Epithelial cell of proximal tubule (primary cell): ENCODE results near the gene ABCC2. TPM values are rescaled to one million over a fixed set of nuclear protein-coding genes. Genes with fewer than 3 reads are reported as not detected.

Source experiments
- DNase-seq: peaks from one replicate; pipeline ENCODE4 v3.0.0-alpha.2; 2011; ENCODE audit warnings: low read depth
- H3K4me3 ChIP-seq: 2 replicates; pipeline ENCODE4 v1.5.1; 2011; ENCODE audit warnings: low read depth, mild to moderate bottlenecking, low read length
- CTCF ChIP-seq: conservative IDR thresholded peaks from 2 replicates; pipeline ENCODE4 v1.5.1; 2012; ENCODE audit warnings: low read depth, mild to moderate bottlenecking, low read length
- total RNA-seq: library from RNA; depleted of rRNA; stranded (reverse); fragments of >200 nt; gene quantifications from 2 replicates; pipeline ENCODE4 v1.2.3, GENCODE V29; 2015

ABCC2 gene
- total RNA-seq, 1 donor from 2014 or later: 0.17 TPM

- H3K4me3 ChIP-seq: no peak overlapping the region
- DNase-seq: no peak
- TF ChIP-seq CTCF: no peak
Measured at GRCh38 chr10:99793819-99794218, 11.4 kb downstream of the ABCC2 start.

- no peak for TF ChIP-seq CTCF
- DNase-seq: no peak
- no peak overlapping the region for H3K4me3 ChIP-seq
Measured at GRCh38 chr10:99796928-99797327, 14.5 kb downstream of the ABCC2 start.

GRCh38 chr10:99798031-99798430 is 15.6 kb downstream of the ABCC2 start:
- TF ChIP-seq CTCF: no peak
- no peak for DNase-seq
- H3K4me3 ChIP-seq: no peak overlapping the region

- no peak overlapping the region for H3K4me3 ChIP-seq
- DNase-seq: no peak
- TF ChIP-seq CTCF: no peak
Measured at GRCh38 chr10:99798920-99799319, 16.5 kb downstream of the ABCC2 start.

GRCh38 chr10:99799613-99800012 is 17.2 kb downstream of the ABCC2 start:
- no peak for TF ChIP-seq CTCF
- no peak overlapping the region for H3K4me3 ChIP-seq
- no peak for DNase-seq

GRCh38 chr10:99804471-99804870 is 22.0 kb downstream of the ABCC2 start:
- DNase-seq: no peak
- H3K4me3 ChIP-seq: no peak overlapping the region
- TF ChIP-seq CTCF: no peak

GRCh38 chr10:99805190-99805589 is 22.8 kb downstream of the ABCC2 start:
- TF ChIP-seq CTCF: no peak
- H3K4me3 ChIP-seq: no peak overlapping the region
- no peak for DNase-seq
